Measurements from ENCODE around the gene CFAP161. TPM values are rescaled to one million over a fixed set of nuclear protein-coding genes. Genes with fewer than 3 reads are reported as not detected.

The CFAP161 gene
- total RNA-seq, 4 donors from 2014 or later = 0.40 to 0.57 TPM; not detected in 2

GRCh38 chr15:81105545-81105944, 28.5 kb upstream of the CFAP161 start:
- H3K4me3 ChIP-seq = no peak overlapping the region
- ATAC-seq = no peak
- 76 to 90% methylated on average over 2 to 4 of the region's 4 CpGs for WGBS, 2 donors (ENCODE audit: low coverage in 1 of 2)
- H3K4me1 ChIP-seq = peaks cover 0 to 9% (median 0%) of the 10 kb centered on the region in 3 donors
- H3K36me3 ChIP-seq = no peaks in the 10 kb centered on the region
- peaks cover 11% of the 10 kb centered on the region for H3K27me3 ChIP-seq
- TF ChIP-seq POLR2AphosphoS5 (IDR thresholded peaks at IDR 0.05) (no peak), EP300 (IDR thresholded peaks at IDR 0.05) (no peak), POLR2A (IDR thresholded peaks at IDR 0.05) (no peak)
- TF ChIP-seq, protein P1, sequence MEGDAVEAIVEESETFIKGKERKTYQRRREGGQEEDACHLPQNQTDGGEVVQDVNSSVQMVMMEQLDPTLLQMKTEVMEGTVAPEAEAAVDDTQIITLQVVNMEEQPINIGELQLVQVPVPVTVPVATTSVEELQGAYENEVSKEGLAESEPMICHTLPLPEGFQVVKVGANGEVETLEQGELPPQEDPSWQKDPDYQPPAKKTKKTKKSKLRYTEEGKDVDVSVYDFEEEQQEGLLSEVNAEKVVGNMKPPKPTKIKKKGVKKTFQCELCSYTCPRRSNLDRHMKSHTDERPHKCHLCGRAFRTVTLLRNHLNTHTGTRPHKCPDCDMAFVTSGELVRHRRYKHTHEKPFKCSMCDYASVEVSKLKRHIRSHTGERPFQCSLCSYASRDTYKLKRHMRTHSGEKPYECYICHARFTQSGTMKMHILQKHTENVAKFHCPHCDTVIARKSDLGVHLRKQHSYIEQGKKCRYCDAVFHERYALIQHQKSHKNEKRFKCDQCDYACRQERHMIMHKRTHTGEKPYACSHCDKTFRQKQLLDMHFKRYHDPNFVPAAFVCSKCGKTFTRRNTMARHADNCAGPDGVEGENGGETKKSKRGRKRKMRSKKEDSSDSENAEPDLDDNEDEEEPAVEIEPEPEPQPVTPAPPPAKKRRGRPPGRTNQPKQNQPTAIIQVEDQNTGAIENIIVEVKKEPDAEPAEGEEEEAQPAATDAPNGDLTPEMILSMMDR (IDR thresholded peaks at IDR 0.05) = no peak
- no peak overlapping the region for H3K27ac ChIP-seq
- H3K9me3 ChIP-seq = no peaks in the 10 kb centered on the region

DNA sequence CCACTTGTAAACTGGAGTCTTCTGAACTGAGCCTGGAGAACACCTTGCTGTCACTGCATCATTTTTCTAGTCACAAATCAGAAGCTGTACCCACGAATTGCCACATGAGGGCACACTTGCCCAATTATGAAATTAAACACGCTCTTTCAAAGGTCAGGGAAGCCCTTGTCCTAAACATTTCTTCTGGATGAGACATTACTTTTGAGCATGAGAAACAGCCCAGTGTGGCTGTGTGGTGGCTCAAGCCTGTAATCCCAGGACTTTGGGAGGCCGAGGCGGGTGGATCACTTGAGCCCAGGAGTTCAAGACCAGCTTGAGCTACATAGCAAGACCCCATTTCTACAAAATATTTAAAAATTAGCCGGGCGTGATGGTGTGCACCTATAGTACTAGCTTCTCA, 27.5 kb upstream of the CFAP161 start:
- H3K27ac ChIP-seq = no peak overlapping the region
- TF ChIP-seq POLR2AphosphoS5 (IDR thresholded peaks at IDR 0.05) = peak; percentile 65
- TF ChIP-seq, protein P1 (IDR thresholded peaks at IDR 0.05) = peak; percentile 32 to 79 (median 66)
- TF ChIP-seq POLR2A (IDR thresholded peaks at IDR 0.05) = no peak
- H3K36me3 ChIP-seq = no peaks in the 10 kb centered on the region
- 0 to 4% methylated on average over 1 to 4 of the region's 6 CpGs for WGBS, 2 donors (ENCODE audit: low coverage in 1 of 2)
- peaks cover 17% of the 10 kb centered on the region for H3K27me3 ChIP-seq
- H3K4me3 ChIP-seq = no peak overlapping the region
- peak; percentile 57 for ATAC-seq
- H3K9me3 ChIP-seq = no peaks in the 10 kb centered on the region
- H3K4me1 ChIP-seq = peaks cover 0 to 14% (median 0%) of the 10 kb centered on the region in 3 donors

- H3K4me1 ChIP-seq = peaks cover 0 to 20% (median 0%) of the 10 kb centered on the region in 3 donors
- peaks cover 17% of the 10 kb centered on the region for H3K27me3 ChIP-seq
- no peak for TF ChIP-seq EP300 (IDR thresholded peaks at IDR 0.05)
- TF ChIP-seq, protein P1 (IDR thresholded peaks at IDR 0.05) = no peak
- no peak for TF ChIP-seq POLR2A (IDR thresholded peaks at IDR 0.05)
- TF ChIP-seq POLR2AphosphoS5 (IDR thresholded peaks at IDR 0.05) = no peak
- no peaks in the 10 kb centered on the region for H3K36me3 ChIP-seq
- WGBS, 2 donors (ENCODE audit: low coverage in 1 of 2) = 64 to 71% methylated on average over 4 of the region's 4 CpGs
- ATAC-seq = no peak
- H3K9me3 ChIP-seq = no peaks in the 10 kb centered on the region
- H3K4me3 ChIP-seq = no peak overlapping the region
- no peak overlapping the region for H3K27ac ChIP-seq
Measured at GRCh38 chr15:81107889-81108288, 26.2 kb upstream of the CFAP161 start.

- 11% methylated on average over 1 of the region's 1 CpG for WGBS, 2 donors (ENCODE audit: low coverage in 1 of 2)
- no peak for ATAC-seq
- peaks cover 0 to 20% (median 0%) of the 10 kb centered on the region in 3 donors for H3K4me1 ChIP-seq
- H3K27me3 ChIP-seq = peaks cover 20% of the 10 kb centered on the region
- no peaks in the 10 kb centered on the region for H3K36me3 ChIP-seq
- H3K9me3 ChIP-seq = no peaks in the 10 kb centered on the region
- no peak overlapping the region for H3K4me3 ChIP-seq
- no peak overlapping the region for H3K27ac ChIP-seq
- TF ChIP-seq, protein P1 (IDR thresholded peaks at IDR 0.05) = peak in 3 of 4 experiments; percentile 8 to 44 (median 35)
- TF ChIP-seq EP300 (IDR thresholded peaks at IDR 0.05) = no peak
Measured at GRCh38 chr15:81108427-81108826, 25.6 kb upstream of the CFAP161 start.

DNA sequence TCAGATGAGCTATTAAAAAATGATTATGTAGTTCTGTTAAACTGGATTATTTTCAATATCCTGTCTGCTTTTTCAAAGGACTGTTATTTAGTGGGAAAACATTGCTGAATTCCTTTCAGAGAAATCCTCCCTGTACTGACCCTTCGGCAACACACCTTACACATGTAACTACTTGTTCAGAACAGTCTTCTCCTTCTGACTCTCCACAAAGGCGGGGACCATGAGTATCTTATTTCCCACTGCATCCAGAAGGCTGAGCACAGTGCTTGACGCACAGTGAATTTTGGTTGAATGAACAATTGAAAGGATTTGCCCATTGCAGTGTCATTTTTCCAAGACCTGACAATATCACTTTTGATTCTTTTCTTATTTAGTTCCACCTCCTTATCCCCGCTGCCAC, 23.1 kb upstream of the CFAP161 start:
- ATAC-seq = no peak
- WGBS, 2 donors (ENCODE audit: low coverage in 1 of 2) = 56 to 72% methylated on average over 3 to 4 of the region's 4 CpGs
- Histone ChIP-seq H3K4me1 (peaks cover 0 to 20% (median 0%) of the 10 kb centered on the region in 3 donors), H3K36me3 (no peaks in the 10 kb centered on the region), H3K4me3 (no peak overlapping the region), H3K9me3 (no peaks in the 10 kb centered on the region), H3K27me3 (peaks cover 16% of the 10 kb centered on the region), H3K27ac (no peak overlapping the region)
- TF ChIP-seq, protein P1 (IDR thresholded peaks at IDR 0.05) = no peak
- TF ChIP-seq EP300 (IDR thresholded peaks at IDR 0.05) = no peak
- no peak for TF ChIP-seq POLR2AphosphoS5 (IDR thresholded peaks at IDR 0.05)
- TF ChIP-seq POLR2A (IDR thresholded peaks at IDR 0.05) = no peak

Data from gastroesophageal sphincter (tissue), 4 donors.